ENCODE results near the gene BACH1. TPM values are rescaled to one million over a fixed set of nuclear protein-coding genes. Genes with fewer than 3 reads are reported as not detected.

The BACH1 gene
- total RNA-seq, 2 experiments from 2014 or later: 18.6 to 38.4 TPM

DNA sequence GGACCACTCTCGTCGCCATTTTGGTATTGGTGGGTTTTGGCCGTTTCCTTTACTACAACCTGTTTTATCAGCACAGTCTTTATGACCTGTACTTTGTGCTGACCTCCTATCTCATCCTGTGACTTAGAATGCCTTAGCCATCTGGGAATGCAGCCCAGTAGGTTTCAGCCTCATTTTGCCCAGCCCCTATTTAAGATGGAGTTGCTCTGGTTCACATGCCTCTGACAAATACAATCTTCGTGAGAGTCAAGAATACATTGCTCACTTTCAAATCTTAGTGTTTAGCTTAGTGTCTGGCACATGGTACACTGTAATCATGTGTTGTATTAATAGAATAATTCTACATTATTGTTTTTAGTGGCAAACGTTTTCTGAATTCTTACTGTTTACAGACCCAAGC lies 88.9 kb downstream of the BACH1 start:
- POLR2A ChIA-PET: no interaction called here
- H3K27ac ChIP-seq (ENCODE audit: low read depth, low read length, poor library complexity, severe bottlenecking): no peak overlapping the region
- H4K20me1 ChIP-seq (ENCODE audit: insufficient read depth, low read length): no peaks in the 10 kb centered on the region
- H3K9me2 ChIP-seq (ENCODE audit: insufficient read depth, low read length): no peaks in the 10 kb centered on the region
- no peaks in the 10 kb centered on the region for H3K36me3 ChIP-seq (ENCODE audit: insufficient read depth, low read length)
- TF ChIP-seq, protein P1, sequence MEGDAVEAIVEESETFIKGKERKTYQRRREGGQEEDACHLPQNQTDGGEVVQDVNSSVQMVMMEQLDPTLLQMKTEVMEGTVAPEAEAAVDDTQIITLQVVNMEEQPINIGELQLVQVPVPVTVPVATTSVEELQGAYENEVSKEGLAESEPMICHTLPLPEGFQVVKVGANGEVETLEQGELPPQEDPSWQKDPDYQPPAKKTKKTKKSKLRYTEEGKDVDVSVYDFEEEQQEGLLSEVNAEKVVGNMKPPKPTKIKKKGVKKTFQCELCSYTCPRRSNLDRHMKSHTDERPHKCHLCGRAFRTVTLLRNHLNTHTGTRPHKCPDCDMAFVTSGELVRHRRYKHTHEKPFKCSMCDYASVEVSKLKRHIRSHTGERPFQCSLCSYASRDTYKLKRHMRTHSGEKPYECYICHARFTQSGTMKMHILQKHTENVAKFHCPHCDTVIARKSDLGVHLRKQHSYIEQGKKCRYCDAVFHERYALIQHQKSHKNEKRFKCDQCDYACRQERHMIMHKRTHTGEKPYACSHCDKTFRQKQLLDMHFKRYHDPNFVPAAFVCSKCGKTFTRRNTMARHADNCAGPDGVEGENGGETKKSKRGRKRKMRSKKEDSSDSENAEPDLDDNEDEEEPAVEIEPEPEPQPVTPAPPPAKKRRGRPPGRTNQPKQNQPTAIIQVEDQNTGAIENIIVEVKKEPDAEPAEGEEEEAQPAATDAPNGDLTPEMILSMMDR (conservative IDR thresholded peaks at IDR 0.05; ENCODE audit: low read length): no peak
- no peak for TF ChIP-seq EZH2phosphoT487 (IDR thresholded peaks at IDR 0.05; ENCODE audit: borderline replicate concordance, low read depth, low read length)
- intact Hi-C loops (cut with micrococcal nuclease; ENCODE audit: unreplicated experiment): no loop called here
- BruUV-seq (replicated peaks): no TSS peak
- no peaks in the 10 kb centered on the region for H3K9me3 ChIP-seq (ENCODE audit: low read length)
- H2AFZ ChIP-seq (ENCODE audit: low read length): no peak overlapping the region
- DNase-seq (ENCODE audit: low spot score): no peak
- H3K4me1 ChIP-seq (ENCODE audit: insufficient read depth, low read length, poor library complexity, severe bottlenecking): no peaks in the 10 kb centered on the region
- H3K79me2 ChIP-seq (ENCODE audit: insufficient read depth, low read depth, low read length): no peaks in the 10 kb centered on the region
- CTCF ChIA-PET (ENCODE audit: unreplicated experiment): no interaction called here
- H3K4me3 ChIP-seq (ENCODE audit: low read depth, low read length, poor library complexity, severe bottlenecking): no peak overlapping the region
- no peak overlapping the region for H3K4me2 ChIP-seq (ENCODE audit: low read length)

DNA sequence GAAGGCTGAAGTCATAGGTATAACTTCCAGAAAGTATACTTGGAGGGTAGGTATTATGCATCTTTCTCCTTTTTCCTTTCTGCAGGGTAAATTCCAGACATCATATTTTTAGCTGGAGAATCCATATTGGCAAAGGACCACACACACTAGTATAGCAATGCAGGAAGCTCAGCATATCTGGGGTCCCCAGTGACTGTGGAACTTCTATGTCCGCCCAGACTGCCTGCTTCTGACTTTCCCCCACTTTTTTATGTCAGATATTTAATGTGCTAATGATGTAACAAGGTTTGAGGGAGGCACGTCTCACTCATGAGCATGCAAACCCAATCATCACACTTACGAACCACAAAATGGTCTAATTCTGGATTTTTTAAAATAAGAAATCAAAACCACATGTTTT lies 90.4 kb downstream of the BACH1 start:
- Histone ChIP-seq H3K9me3 (ENCODE audit: low read length) (no peaks in the 10 kb centered on the region), H3K9me2 (ENCODE audit: insufficient read depth, low read length) (no peaks in the 10 kb centered on the region), H2AFZ (ENCODE audit: low read length) (no peak overlapping the region), H3K4me3 (ENCODE audit: low read depth, low read length, poor library complexity, severe bottlenecking) (no peak overlapping the region), H3K36me3 (ENCODE audit: insufficient read depth, low read length) (no peaks in the 10 kb centered on the region), H3K27ac (ENCODE audit: low read depth, low read length, poor library complexity, severe bottlenecking) (no peak overlapping the region), H4K20me1 (ENCODE audit: insufficient read depth, low read length) (no peaks in the 10 kb centered on the region), H3K4me2 (ENCODE audit: low read length) (no peak overlapping the region), H3K4me1 (ENCODE audit: insufficient read depth, low read length, poor library complexity, severe bottlenecking) (no peaks in the 10 kb centered on the region), H3K79me2 (ENCODE audit: insufficient read depth, low read depth, low read length) (no peaks in the 10 kb centered on the region)
- CTCF ChIA-PET (ENCODE audit: unreplicated experiment): no interaction called here
- BruUV-seq (replicated peaks): no TSS peak
- TF ChIP-seq, protein P1 (conservative IDR thresholded peaks at IDR 0.05; ENCODE audit: low read length): no peak
- no peak for TF ChIP-seq EZH2phosphoT487 (IDR thresholded peaks at IDR 0.05; ENCODE audit: borderline replicate concordance, low read depth, low read length)
- POLR2A ChIA-PET: no interaction called here
- no peak for DNase-seq (ENCODE audit: low spot score)
- intact Hi-C loops (cut with micrococcal nuclease; ENCODE audit: unreplicated experiment): no loop called here

DNA sequence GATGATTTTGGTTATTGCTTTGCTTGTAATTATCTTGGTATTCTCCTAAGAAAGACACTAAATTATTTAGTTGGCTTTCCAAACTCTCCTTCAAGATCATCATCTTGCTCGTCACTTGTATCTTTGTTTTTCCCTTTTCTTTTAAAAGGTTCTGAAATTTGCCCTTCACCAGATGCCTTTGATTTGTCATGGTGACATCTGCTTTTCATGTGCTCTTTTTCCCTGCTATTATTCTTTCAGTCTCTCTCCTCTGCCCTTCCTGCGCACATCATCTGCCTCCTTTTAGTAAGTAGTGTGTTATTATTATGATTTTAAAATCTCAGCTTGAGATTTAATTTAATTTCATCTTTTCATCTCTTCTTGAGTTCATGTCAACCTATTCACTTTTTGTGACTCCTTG lies 92.1 kb downstream of the BACH1 start:
- Histone ChIP-seq H3K27ac (ENCODE audit: low read depth, low read length, poor library complexity, severe bottlenecking) (no peak overlapping the region), H3K4me3 (ENCODE audit: low read depth, low read length, poor library complexity, severe bottlenecking) (no peak overlapping the region), H3K4me1 (ENCODE audit: insufficient read depth, low read length, poor library complexity, severe bottlenecking) (no peaks in the 10 kb centered on the region), H4K20me1 (ENCODE audit: insufficient read depth, low read length) (no peaks in the 10 kb centered on the region), H3K36me3 (ENCODE audit: insufficient read depth, low read length) (no peaks in the 10 kb centered on the region), H2AFZ (ENCODE audit: low read length) (no peak overlapping the region), H3K9me2 (ENCODE audit: insufficient read depth, low read length) (no peaks in the 10 kb centered on the region), H3K79me2 (ENCODE audit: insufficient read depth, low read depth, low read length) (no peaks in the 10 kb centered on the region), H3K4me2 (ENCODE audit: low read length) (no peak overlapping the region), H3K9me3 (ENCODE audit: low read length) (no peaks in the 10 kb centered on the region)
- DNase-seq (ENCODE audit: low spot score): no peak
- BruUV-seq (replicated peaks): no TSS peak
- ChIA-PET POLR2A (interaction anchor here (0.6 to 0.7 kb wide), 2 partner anchors 9 to 137 kb away, joined by 3 read pairs; no protein-coding TSS in a partner anchor), CTCF (ENCODE audit: unreplicated experiment) (no interaction called here)
- intact Hi-C loops (cut with micrococcal nuclease; ENCODE audit: unreplicated experiment): no loop called here
- no peak for TF ChIP-seq EZH2phosphoT487 (IDR thresholded peaks at IDR 0.05; ENCODE audit: borderline replicate concordance, low read depth, low read length)
- TF ChIP-seq, protein P1 (conservative IDR thresholded peaks at IDR 0.05; ENCODE audit: low read length): no peak

Data from OCI-LY7 (cell line).